Neural cell (in vitro differentiated cells): ENCODE results near the gene GPC2.
"Not testable (repeated sequence)": the region's sequence is repeated elsewhere in the genome, so short reads cannot be mapped to it uniquely, and the experiment has no call there.

Source experiments
- EP300 ChIP-seq: fragments of 450-650 bp; conservative IDR thresholded peaks from 2 replicates; pipeline ENCODE4 v1.6.1; 2014; ENCODE audit warnings: antibody characterized with exemption, mild to moderate bottlenecking, moderate library complexity; ENCODE audit not compliant: poor library complexity, severe bottlenecking
- EZH2 ChIP-seq: fragments of 200-600, 300-800 bp; shearing (Covaris generic), sonication (generic); IDR thresholded peaks from 2 replicates; pipeline ENCODE4 v1.6.1; 2014; ENCODE audit warnings: antibody characterized with exemption, low read length, borderline replicate concordance, mild to moderate bottlenecking; ENCODE audit not compliant: insufficient read depth, poor library complexity, severe bottlenecking
- MXI1 ChIP-seq: fragments of 450-650 bp; conservative IDR thresholded peaks from 2 replicates; pipeline ENCODE4 v1.6.1; 2014; ENCODE audit warnings: antibody characterized with exemption, mild to moderate bottlenecking; ENCODE audit not compliant: poor library complexity, severe bottlenecking
- POLR2AphosphoS5 ChIP-seq: IDR thresholded peaks from 2 replicates; pipeline ENCODE4 v1.6.1; 2012
- RAD21 ChIP-seq: fragments of 450-650 bp; conservative IDR thresholded peaks from 2 replicates; pipeline ENCODE4 v1.6.1; 2014; ENCODE audit warnings: antibody characterized with exemption, mild to moderate bottlenecking, moderate library complexity
- TAF1 ChIP-seq: IDR thresholded peaks from 2 replicates; pipeline ENCODE4 v1.6.1; 2012; ENCODE audit warnings: low read depth
- TF ChIP-seq, protein P1 (sequence below): fragments of 450-650 bp; IDR thresholded peaks from 2 replicates; pipeline ENCODE4 v1.5.1; 2014; ENCODE audit warnings: antibody characterized with exemption, mild to moderate bottlenecking, moderate library complexity; ENCODE audit not compliant: poor library complexity, severe bottlenecking
- TF ChIP-seq, protein P2 (sequence below): IDR thresholded peaks from 2 replicates; pipeline ENCODE4 v1.6.1; 2012; ENCODE audit warnings: borderline replicate concordance

DNA sequence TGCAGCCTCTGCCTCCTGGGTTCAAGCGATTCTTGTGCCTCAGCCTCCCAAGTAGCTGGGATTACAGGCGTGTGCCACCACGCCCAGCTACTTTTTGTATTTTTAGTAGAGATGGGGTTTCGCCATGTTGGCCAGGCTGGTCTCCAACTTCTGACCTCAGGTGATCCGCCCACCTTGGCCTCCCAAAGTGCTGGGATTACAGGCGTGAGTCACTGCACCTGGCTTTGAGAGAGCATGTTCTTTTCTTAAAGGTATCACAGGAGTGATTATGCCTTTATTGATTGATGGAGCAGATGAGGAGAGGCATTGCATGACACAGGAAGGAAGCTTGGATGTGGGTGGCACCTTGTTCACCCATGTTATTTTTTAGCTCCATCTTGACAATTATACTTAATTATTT, 5.9 kb upstream of the GPC2 start:
- TF ChIP-seq, protein P1, sequence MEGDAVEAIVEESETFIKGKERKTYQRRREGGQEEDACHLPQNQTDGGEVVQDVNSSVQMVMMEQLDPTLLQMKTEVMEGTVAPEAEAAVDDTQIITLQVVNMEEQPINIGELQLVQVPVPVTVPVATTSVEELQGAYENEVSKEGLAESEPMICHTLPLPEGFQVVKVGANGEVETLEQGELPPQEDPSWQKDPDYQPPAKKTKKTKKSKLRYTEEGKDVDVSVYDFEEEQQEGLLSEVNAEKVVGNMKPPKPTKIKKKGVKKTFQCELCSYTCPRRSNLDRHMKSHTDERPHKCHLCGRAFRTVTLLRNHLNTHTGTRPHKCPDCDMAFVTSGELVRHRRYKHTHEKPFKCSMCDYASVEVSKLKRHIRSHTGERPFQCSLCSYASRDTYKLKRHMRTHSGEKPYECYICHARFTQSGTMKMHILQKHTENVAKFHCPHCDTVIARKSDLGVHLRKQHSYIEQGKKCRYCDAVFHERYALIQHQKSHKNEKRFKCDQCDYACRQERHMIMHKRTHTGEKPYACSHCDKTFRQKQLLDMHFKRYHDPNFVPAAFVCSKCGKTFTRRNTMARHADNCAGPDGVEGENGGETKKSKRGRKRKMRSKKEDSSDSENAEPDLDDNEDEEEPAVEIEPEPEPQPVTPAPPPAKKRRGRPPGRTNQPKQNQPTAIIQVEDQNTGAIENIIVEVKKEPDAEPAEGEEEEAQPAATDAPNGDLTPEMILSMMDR, result not testable (repeated sequence)
- not testable (repeated sequence) for TF ChIP-seq POLR2AphosphoS5, MXI1, EZH2, EP300, TAF1, RAD21
- TF ChIP-seq, protein P2, sequence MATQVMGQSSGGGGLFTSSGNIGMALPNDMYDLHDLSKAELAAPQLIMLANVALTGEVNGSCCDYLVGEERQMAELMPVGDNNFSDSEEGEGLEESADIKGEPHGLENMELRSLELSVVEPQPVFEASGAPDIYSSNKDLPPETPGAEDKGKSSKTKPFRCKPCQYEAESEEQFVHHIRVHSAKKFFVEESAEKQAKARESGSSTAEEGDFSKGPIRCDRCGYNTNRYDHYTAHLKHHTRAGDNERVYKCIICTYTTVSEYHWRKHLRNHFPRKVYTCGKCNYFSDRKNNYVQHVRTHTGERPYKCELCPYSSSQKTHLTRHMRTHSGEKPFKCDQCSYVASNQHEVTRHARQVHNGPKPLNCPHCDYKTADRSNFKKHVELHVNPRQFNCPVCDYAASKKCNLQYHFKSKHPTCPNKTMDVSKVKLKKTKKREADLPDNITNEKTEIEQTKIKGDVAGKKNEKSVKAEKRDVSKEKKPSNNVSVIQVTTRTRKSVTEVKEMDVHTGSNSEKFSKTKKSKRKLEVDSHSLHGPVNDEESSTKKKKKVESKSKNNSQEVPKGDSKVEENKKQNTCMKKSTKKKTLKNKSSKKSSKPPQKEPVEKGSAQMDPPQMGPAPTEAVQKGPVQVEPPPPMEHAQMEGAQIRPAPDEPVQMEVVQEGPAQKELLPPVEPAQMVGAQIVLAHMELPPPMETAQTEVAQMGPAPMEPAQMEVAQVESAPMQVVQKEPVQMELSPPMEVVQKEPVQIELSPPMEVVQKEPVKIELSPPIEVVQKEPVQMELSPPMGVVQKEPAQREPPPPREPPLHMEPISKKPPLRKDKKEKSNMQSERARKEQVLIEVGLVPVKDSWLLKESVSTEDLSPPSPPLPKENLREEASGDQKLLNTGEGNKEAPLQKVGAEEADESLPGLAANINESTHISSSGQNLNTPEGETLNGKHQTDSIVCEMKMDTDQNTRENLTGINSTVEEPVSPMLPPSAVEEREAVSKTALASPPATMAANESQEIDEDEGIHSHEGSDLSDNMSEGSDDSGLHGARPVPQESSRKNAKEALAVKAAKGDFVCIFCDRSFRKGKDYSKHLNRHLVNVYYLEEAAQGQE, result not testable (repeated sequence)
